Hepatocyte (in vitro differentiated cells): ENCODE results near the gene TGM3. TPM values are rescaled to one million over a fixed set of nuclear protein-coding genes. Genes with fewer than 3 reads are reported as not detected.

ENCODE experiments used
- DNase-seq: peaks from one replicate; pipeline ENCODE4 v3.0.0-alpha.2; 2016; ENCODE audit warnings: low spot score
- H2AFZ ChIP-seq: fragments of 200-600 bp; sonication (generic); 2 replicates; pipeline ENCODE4 v1.6.0; 2016; ENCODE audit warnings: antibody characterized with exemption, mild to moderate bottlenecking
- H3K27ac ChIP-seq: fragments of 200-600 bp; sonication (generic); 2 replicates; pipeline ENCODE4 v1.5.1; 2016; ENCODE audit warnings: mild to moderate bottlenecking
- H3K27me3 ChIP-seq: fragments of 200-600 bp; sonication (generic); 2 replicates; pipeline ENCODE4 v1.6.1; 2016
- H3K36me3 ChIP-seq: fragments of 200-600 bp; sonication (generic); replicated peaks from 2 replicates; pipeline ENCODE4 v1.5.1; 2016; ENCODE audit warnings: low read depth; ENCODE audit not compliant: insufficient read depth
- H3K4me1 ChIP-seq: fragments of 200-600 bp; sonication (generic); 2 replicates; pipeline ENCODE4 v1.5.1; 2016; ENCODE audit warnings: mild to moderate bottlenecking, moderate library complexity; ENCODE audit not compliant: insufficient read depth
- H3K4me2 ChIP-seq: fragments of 200-600 bp; sonication (generic); 2 replicates; pipeline ENCODE4 v1.6.0; 2016
- H3K4me3 ChIP-seq: fragments of 200-600 bp; sonication (generic); 2 replicates; pipeline ENCODE4 v1.5.1; 2016; ENCODE audit warnings: mild to moderate bottlenecking
- H3K79me2 ChIP-seq: fragments of 200-600 bp; sonication (generic); 2 replicates; pipeline ENCODE4 v1.6.0; 2017; ENCODE audit warnings: mild to moderate bottlenecking
- H3K9me2 ChIP-seq: fragments of 200-600 bp; sonication (generic); replicated peaks from 2 replicates; pipeline ENCODE4 v1.6.0; 2017; ENCODE audit warnings: mild to moderate bottlenecking; ENCODE audit not compliant: insufficient read depth
- H3K9me3 ChIP-seq: fragments of 200-600 bp; sonication (generic); 2 replicates; pipeline ENCODE4 v1.5.1; 2016; ENCODE audit warnings: low read depth, mild to moderate bottlenecking
- H4K20me1 ChIP-seq: fragments of 200-600 bp; sonication (generic); 2 replicates; pipeline ENCODE4 v1.6.0; 2016; ENCODE audit warnings: mild to moderate bottlenecking; ENCODE audit not compliant: insufficient read depth, poor library complexity, severe bottlenecking
- CTCF ChIP-seq: fragments of 200-600 bp; sonication (generic); IDR thresholded peaks from 2 replicates; pipeline ENCODE4 v1.5.1; 2016; ENCODE audit warnings: antibody characterized with exemption, mild to moderate bottlenecking; ENCODE audit not compliant: poor library complexity
- EZH2 ChIP-seq: fragments of 200-600 bp; sonication (generic); IDR thresholded peaks from 2 replicates; pipeline ENCODE4 v1.6.1; 2016; ENCODE audit warnings: antibody characterized with exemption, mild to moderate bottlenecking, borderline replicate concordance
- EZH2phosphoT487 ChIP-seq: fragments of 200-600 bp; sonication (generic); IDR thresholded peaks from one replicate; pipeline ENCODE4 v1.6.1; 2018; ENCODE audit warnings: antibody characterized with exemption, mild to moderate bottlenecking, low read depth, moderate library complexity; ENCODE audit not compliant: unreplicated experiment, severe bottlenecking
- WGBS: methylation state at CpG from one replicate; pipeline ENCODE4 v1.1.6; 2016; ENCODE audit warnings: low lambda C conversion rate; ENCODE audit errors: missing lambda C conversion rate; 5-methylcytosine and 5-hydroxymethylcytosine counted together
- polyA plus RNA-seq: library from polyadenylated mRNA; unstranded; fragments of >200 nt; fragmentation: Nextera tagmentation; extraction: Ambion mirVana; gene quantifications from 2 replicates; pipeline ENCODE4 v1.2.1, GENCODE V29; 2016
- total RNA-seq: library from RNA; depleted of rRNA; stranded (reverse); fragments of >200 nt; gene quantifications from 2 replicates; pipeline ENCODE4 v1.2.3, GENCODE V29; 2014

TGM3 gene
- total and polyA plus RNA-seq, 2 experiments from 2014 or later: 0.15 to 0.23 TPM

DNA sequence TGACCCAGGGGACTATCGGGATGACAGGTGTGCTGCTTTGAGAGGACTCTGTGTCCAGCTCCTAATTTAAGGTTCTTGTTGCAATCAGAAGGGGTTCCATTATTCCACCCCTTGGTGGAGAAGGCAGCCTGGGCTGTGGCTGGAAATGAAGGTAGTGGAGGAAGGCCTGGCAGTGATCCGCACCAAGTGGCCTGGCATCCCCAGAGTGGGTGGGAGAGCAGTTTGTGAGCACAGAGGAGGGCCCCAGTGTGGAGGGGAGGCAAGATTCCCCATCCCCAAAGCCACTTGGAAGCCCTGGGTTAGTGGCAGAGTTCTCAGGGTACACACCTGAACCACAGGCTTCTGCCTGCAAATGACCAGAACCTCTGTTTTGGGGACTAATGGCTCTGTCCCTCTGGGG lies 2.3 kb downstream of the TGM3 start:
- Histone ChIP-seq H3K79me2 (no peaks in the 10 kb centered on the region), H3K9me2 (no peaks in the 10 kb centered on the region), H4K20me1 (no peaks in the 10 kb centered on the region), H3K4me1 (peaks cover 9% of the 10 kb centered on the region), H2AFZ (no peak overlapping the region), H3K4me3 (no peak overlapping the region), H3K27me3 (no peaks in the 10 kb centered on the region), H3K27ac (no peak overlapping the region), H3K4me2 (no peak overlapping the region), H3K9me3 (no peaks in the 10 kb centered on the region), H3K36me3 (no peaks in the 10 kb centered on the region)
- TF ChIP-seq EZH2 (no peak), CTCF (no peak), EZH2phosphoT487 (no peak)
- no peak for DNase-seq
- WGBS: 94% methylated on average over 2 of the region's 2 CpGs

DNA sequence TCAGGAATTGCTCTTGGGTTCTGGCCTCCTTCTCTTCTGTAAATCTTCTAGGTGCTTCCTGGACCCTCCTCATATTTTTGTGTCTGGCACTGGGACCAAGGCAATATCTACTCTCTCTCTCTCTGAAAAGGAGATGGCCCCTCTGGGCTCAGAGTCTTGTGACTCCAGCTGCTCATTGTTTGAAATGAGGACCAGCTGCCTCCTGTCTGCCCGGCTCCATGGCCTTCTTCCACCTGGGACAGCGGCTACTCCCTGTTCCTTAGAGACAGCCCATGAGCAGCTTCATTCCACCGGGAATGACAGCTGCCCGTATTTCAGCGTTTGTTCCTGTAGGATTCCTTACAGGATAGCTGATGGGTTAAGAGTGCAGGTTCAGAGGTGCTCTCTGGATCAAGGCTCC lies 2.9 kb downstream of the TGM3 start:
- TF ChIP-seq EZH2 (no peak), CTCF (no peak), EZH2phosphoT487 (no peak)
- Histone ChIP-seq H3K36me3 (no peaks in the 10 kb centered on the region), H3K27me3 (no peaks in the 10 kb centered on the region), H3K9me2 (no peaks in the 10 kb centered on the region), H3K4me3 (no peak overlapping the region), H3K27ac (no peak overlapping the region), H3K79me2 (no peaks in the 10 kb centered on the region), H3K9me3 (no peaks in the 10 kb centered on the region), H2AFZ (no peak overlapping the region), H4K20me1 (no peaks in the 10 kb centered on the region), H3K4me2 (no peak overlapping the region), H3K4me1 (peaks cover 13% of the 10 kb centered on the region)
- no peak for DNase-seq
- 87% methylated on average over 5 of the region's 5 CpGs for WGBS

DNA sequence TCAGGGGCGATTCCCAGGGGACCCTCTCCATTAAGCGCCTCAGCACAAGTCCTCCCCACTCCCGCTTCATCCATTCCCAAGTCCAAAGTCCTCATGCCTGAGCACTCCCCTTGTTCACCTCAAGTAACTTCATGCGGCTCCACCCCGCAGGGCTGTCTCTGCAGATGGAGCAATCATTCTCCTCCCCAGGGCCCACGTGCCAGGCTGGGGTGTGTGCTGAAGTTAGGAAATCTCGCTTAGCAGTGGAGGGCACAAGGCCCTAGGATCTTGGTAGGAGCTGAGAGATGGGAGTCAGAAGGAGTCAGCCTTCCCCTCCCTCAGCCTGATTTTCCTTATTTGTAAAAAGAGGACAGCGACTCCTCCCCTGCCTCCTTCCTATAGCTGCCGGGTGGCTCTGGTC lies 3.5 kb downstream of the TGM3 start:
- Histone ChIP-seq H2AFZ (no peak overlapping the region), H3K4me2 (no peak overlapping the region), H3K36me3 (no peaks in the 10 kb centered on the region), H3K9me2 (no peaks in the 10 kb centered on the region), H3K4me1 (peaks cover 18% of the 10 kb centered on the region), H3K9me3 (no peaks in the 10 kb centered on the region), H3K27me3 (no peaks in the 10 kb centered on the region), H3K27ac (no peak overlapping the region), H3K79me2 (no peaks in the 10 kb centered on the region), H3K4me3 (no peak overlapping the region), H4K20me1 (no peaks in the 10 kb centered on the region)
- TF ChIP-seq EZH2 (no peak), CTCF (no peak), EZH2phosphoT487 (no peak)
- WGBS: 60% methylated on average over 9 of the region's 9 CpGs
- DNase-seq: peak; percentile 75

- no peak for DNase-seq
- Histone ChIP-seq H4K20me1 (no peaks in the 10 kb centered on the region), H3K4me1 (peaks cover 18% of the 10 kb centered on the region), H3K27me3 (no peaks in the 10 kb centered on the region), H3K9me3 (no peaks in the 10 kb centered on the region), H3K9me2 (no peaks in the 10 kb centered on the region), H3K4me2 (no peak overlapping the region), H3K79me2 (no peaks in the 10 kb centered on the region), H2AFZ (no peak overlapping the region), H3K27ac (no peak overlapping the region), H3K4me3 (no peak overlapping the region), H3K36me3 (no peaks in the 10 kb centered on the region)
- TF ChIP-seq EZH2 (no peak), CTCF (no peak), EZH2phosphoT487 (no peak)
These were observed 4.2 kb downstream of the TGM3 start for GRCh38 chr20:2300002-2300401.
